Breast epithelium (tissue), 4 donors: Measurements from ENCODE around the gene PADI6. TPM values are rescaled to one million over a fixed set of nuclear protein-coding genes. Genes with fewer than 3 reads are reported as not detected.

Experiments used
- DNase-seq, 2 donors: peaks; one replicate each; pipeline ENCODE4 v3.0.0-alpha.2; 2019; ENCODE audit warnings: low spot score in 2 of 2
- H3K27ac ChIP-seq, 2 donors: fragments of 200-600 bp; sonication (generic) in 1 of 2; one replicate each; pipeline ENCODE4 v1.5.1; 2016 to 2019; ENCODE audit warnings: mild to moderate bottlenecking in 1 of 2
- H3K27me3 ChIP-seq, 2 donors: fragments of 200-600 bp; sonication (generic) in 1 of 2; one replicate each; pipeline versions ENCODE4 v1.5.1 to v1.6.0; 2017 to 2019; ENCODE audit warnings: control low read depth in 1 of 2, mild to moderate bottlenecking in 1 of 2
- H3K36me3 ChIP-seq: fragments of 200-600 bp; one replicate; pipeline ENCODE4 v1.5.1; 2019
- H3K4me1 ChIP-seq, 2 donors: fragments of 200-600 bp; sonication (generic); one replicate each; pipeline ENCODE4 v1.5.1; 2016 to 2019; ENCODE audit warnings: control low read depth in 1 of 2
- H3K4me3 ChIP-seq, 3 donors: fragments of 200-600 bp; sonication (generic); 1 replicate in 2 of 3; 2 replicates in 1 of 3; pipeline ENCODE4 v1.5.1; 2016 to 2019; ENCODE audit warnings: mild to moderate bottlenecking in 3 of 3, moderate library complexity in 2 of 3
- H3K9me3 ChIP-seq, 2 donors: fragments of 200-600 bp; sonication (generic) in 1 of 2; one replicate each; pipeline ENCODE4 v1.5.1; 2016 to 2019; ENCODE audit warnings: control low read depth in 1 of 2
- CTCF ChIP-seq, 3 donors: fragments of 450-650 bp; IDR thresholded peaks; one replicate each; pipeline ENCODE4 v1.5.1; 2016 to 2017; ENCODE audit warnings: antibody characterized with exemption in 3 of 3, mild to moderate bottlenecking in 3 of 3, moderate library complexity in 3 of 3
- POLR2A ChIP-seq: fragments of 450-650 bp; IDR thresholded peaks from one replicate; pipeline ENCODE4 v1.6.1; 2016; ENCODE audit warnings: antibody characterized with exemption, mild to moderate bottlenecking, moderate library complexity
- POLR2AphosphoS5 ChIP-seq, 3 donors: sonication (generic); formaldehyde crosslinking; IDR thresholded peaks; one replicate each; pipeline ENCODE4 v1.6.1; 2017; ENCODE audit warnings: antibody characterized with exemption in 3 of 3
- intact Hi-C: fragments of 100-400 bp; cut with DNase I; formaldehyde crosslinking; loops from one replicate; pipeline ENCODE4 v1.15.1; 2023; ENCODE audit warnings: low total_unique reads
- total RNA-seq, 3 donors: library from RNA; depleted of rRNA; stranded (reverse); fragments of >200 nt; gene quantifications; one replicate each; pipeline ENCODE4 v1.1.0, GENCODE V29; 2016

Gene PADI6
- total RNA-seq, 3 donors from 2014 or later: not detected

GRCh38 chr1:17441993-17442357 lies 70.0 kb downstream of the PADI6 start:
- DNase-seq: no peak
- H3K4me3 ChIP-seq: no peak overlapping the region
- intact Hi-C loops: no loop called here
- H3K9me3 ChIP-seq: no peaks in the 10 kb centered on the region
- H3K27ac ChIP-seq: peak overlapping the region in 1 of 2 donors; percentile 13
- peaks cover 0 to 21% of the 10 kb centered on the region in 2 donors for H3K4me1 ChIP-seq
- H3K36me3 ChIP-seq: no peaks in the 10 kb centered on the region
- H3K27me3 ChIP-seq: no peaks in the 10 kb centered on the region
- no peak for TF ChIP-seq CTCF (IDR thresholded peaks at IDR 0.05)
- no peak for TF ChIP-seq POLR2AphosphoS5 (IDR thresholded peaks at IDR 0.05)
- no peak for TF ChIP-seq POLR2A

GRCh38 chr1:17442841-17443240 lies 70.8 kb downstream of the PADI6 start:
- intact Hi-C loops: no loop called here
- no peaks in the 10 kb centered on the region for H3K9me3 ChIP-seq
- no peaks in the 10 kb centered on the region for H3K27me3 ChIP-seq
- no peak overlapping the region for H3K27ac ChIP-seq
- H3K36me3 ChIP-seq: no peaks in the 10 kb centered on the region
- H3K4me3 ChIP-seq: no peak overlapping the region
- H3K4me1 ChIP-seq: peaks cover 0 to 21% of the 10 kb centered on the region in 2 donors
- TF ChIP-seq POLR2A (no peak), CTCF (IDR thresholded peaks at IDR 0.05) (no peak), POLR2AphosphoS5 (IDR thresholded peaks at IDR 0.05) (no peak)
- no peak for DNase-seq

GRCh38 chr1:17447501-17447992 lies 75.6 kb downstream of the PADI6 start:
- H3K27ac ChIP-seq: peak overlapping the region in 1 of 2 donors; percentile 61
- no peak for DNase-seq
- no peaks in the 10 kb centered on the region for H3K4me1 ChIP-seq
- no peaks in the 10 kb centered on the region for H3K9me3 ChIP-seq
- no peaks in the 10 kb centered on the region for H3K27me3 ChIP-seq
- no peak overlapping the region for H3K4me3 ChIP-seq
- intact Hi-C loops: no loop called here
- H3K36me3 ChIP-seq: no peaks in the 10 kb centered on the region
- TF ChIP-seq POLR2AphosphoS5 (IDR thresholded peaks at IDR 0.05) (peak in 1 of 3 donors; percentile 74), CTCF (IDR thresholded peaks at IDR 0.05) (no peak), POLR2A (no peak)

Other genes starting within 250 kb of the PADI6 start
- gene PADI1, start 167.1 kb upstream of the PADI6 start, total RNA-seq: under 1 TPM in 1 of 3 donors, not detected in 2; 0.33 TPM
- not detected for gene PADI3, start 123.1 kb upstream of the PADI6 start, total RNA-seq
- 1 to 10 TPM in 1 of 3 donors, not detected in 2; 1.3 TPM for gene PADI4, start 64.0 kb upstream of the PADI6 start, total RNA-seq
- 10 to 100 TPM; 21.1 to 39.0 (median 33.2) TPM for gene RCC2, start 67.5 kb downstream of the PADI6 start, total RNA-seq
- gene ARHGEF10L, start 167.5 kb downstream of the PADI6 start, total RNA-seq: 10 to 100 TPM; 36.7 to 51.4 (median 49.8) TPM